Uterus (tissue), 4 donors: ENCODE data around the gene ARHGAP45. TPM values are rescaled to one million over a fixed set of nuclear protein-coding genes. Genes with fewer than 3 reads are reported as not detected.

ENCODE experiments used
- DNase-seq, 2 donors: peaks; one replicate each; pipeline ENCODE4 v3.0.0-alpha.2; 2019 to 2020
- H3K27ac ChIP-seq, 2 donors: fragments of 200-600 bp; sonication (generic); 1 replicate in 1 of 2; 2 replicates in 1 of 2; pipeline ENCODE4 v1.5.1; 2016 to 2018
- H3K27me3 ChIP-seq, 2 donors: fragments of 200-600 bp; sonication (generic); one replicate each; pipeline ENCODE4 v1.5.1; 2018 to 2019; ENCODE audit warnings: control low read depth in 1 of 2
- H3K36me3 ChIP-seq, 2 donors: fragments of 200-600 bp; sonication (generic); one replicate each; pipeline ENCODE4 v1.5.1; 2019; ENCODE audit warnings: control low read depth in 1 of 2
- H3K4me1 ChIP-seq, 2 donors: fragments of 200-600 bp; sonication (generic); one replicate each; pipeline ENCODE4 v1.5.1; 2018 to 2019; ENCODE audit warnings: control low read depth in 1 of 2
- H3K4me3 ChIP-seq, 2 donors: fragments of 200-600 bp; sonication (generic); 1 replicate in 1 of 2; 2 replicates in 1 of 2; pipeline ENCODE4 v1.5.1; 2018 to 2019; ENCODE audit warnings: mild to moderate bottlenecking in 1 of 2
- H3K9me3 ChIP-seq, 2 donors: fragments of 200-600 bp; sonication (generic); one replicate each; pipeline ENCODE4 v1.5.1; 2019; ENCODE audit warnings: control low read depth in 1 of 2
- POLR2A ChIP-seq, 2 donors: fragments of 450-650 bp; IDR thresholded peaks; one replicate each; pipeline ENCODE4 v1.6.1; 2016; ENCODE audit warnings: antibody characterized with exemption in 2 of 2, mild to moderate bottlenecking in 1 of 2, moderate library complexity in 1 of 2
- intact Hi-C: fragments of 100-400 bp; cut with DNase I; formaldehyde crosslinking; loops from one replicate; pipeline ENCODE4 v1.15.1; 2023; ENCODE audit warnings: low total_unique reads
- total RNA-seq, 4 donors: library from RNA; depleted of rRNA in 3 of 4; stranded (reverse); fragments of >200 nt in 3 of 4; gene quantifications; one replicate each; pipeline versions ENCODE4 v1.1.0 to v1.2.4, GENCODE V29; 2014 to 2023
- TF ChIP-seq, protein P1 (sequence below), 4 experiments: fragments of 200-600 bp in 2 of 4; fragments of 450-650 bp in 2 of 4; sonication (generic) in 2 of 4; IDR thresholded peaks; one replicate each; pipeline ENCODE4 v1.5.1; 2016 to 2019; ENCODE audit warnings: antibody characterized with exemption in 4 of 4, mild to moderate bottlenecking in 2 of 4, moderate library complexity in 1 of 4
- donor health status: DM: yes; HTN: yes; CAD: no.

ARHGAP45 gene
- total RNA-seq, 4 donors from 2014 or later, result 4.1 to 154 (median 8.6) TPM

DNA sequence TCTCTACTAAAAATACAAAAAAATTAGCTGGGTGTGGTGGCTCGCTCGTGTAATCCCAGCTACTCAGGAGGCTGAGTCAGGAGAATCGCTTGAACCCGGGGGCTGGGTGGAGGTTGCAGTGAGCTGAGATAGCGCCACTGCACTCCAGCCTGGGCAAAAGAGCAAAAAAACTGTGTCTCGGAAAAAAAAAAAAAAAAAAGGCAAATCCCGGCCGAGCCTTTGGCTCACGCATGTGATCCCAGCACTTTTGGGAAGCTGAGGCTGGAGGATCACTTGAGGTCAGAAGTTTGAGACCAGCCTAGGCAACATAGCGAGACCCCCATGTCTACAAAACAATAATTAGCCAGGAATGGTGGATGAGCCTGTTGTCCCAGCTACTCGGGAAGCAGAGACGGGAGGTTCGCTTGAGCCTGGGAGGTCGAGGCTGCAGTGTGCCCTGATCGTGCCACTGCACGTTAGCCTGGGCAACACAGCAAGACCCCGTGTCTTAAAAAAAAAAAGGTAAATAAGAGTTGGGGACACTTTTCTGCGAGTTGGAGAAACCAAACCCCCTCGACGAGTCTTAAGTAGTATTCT, 36.3 kb downstream of the ARHGAP45 start:
- H3K4me3 ChIP-seq, result peak overlapping the region; percentile 31 to 34
- intact Hi-C loops, result loop anchor here (10.0 kb wide), 1 partner anchor 178 kb away; the partner anchor contains the start of gene ARID3A
- H3K9me3 ChIP-seq, result no peaks in the 10 kb centered on the region
- peaks cover 16 to 19% of the 10 kb centered on the region in 2 donors for H3K4me1 ChIP-seq
- DNase-seq, result no peak
- H3K27ac ChIP-seq, result peak overlapping the region; percentile 91
- no peaks in the 10 kb centered on the region for H3K27me3 ChIP-seq
- H3K36me3 ChIP-seq, result no peaks in the 10 kb centered on the region
- TF ChIP-seq, protein P1, sequence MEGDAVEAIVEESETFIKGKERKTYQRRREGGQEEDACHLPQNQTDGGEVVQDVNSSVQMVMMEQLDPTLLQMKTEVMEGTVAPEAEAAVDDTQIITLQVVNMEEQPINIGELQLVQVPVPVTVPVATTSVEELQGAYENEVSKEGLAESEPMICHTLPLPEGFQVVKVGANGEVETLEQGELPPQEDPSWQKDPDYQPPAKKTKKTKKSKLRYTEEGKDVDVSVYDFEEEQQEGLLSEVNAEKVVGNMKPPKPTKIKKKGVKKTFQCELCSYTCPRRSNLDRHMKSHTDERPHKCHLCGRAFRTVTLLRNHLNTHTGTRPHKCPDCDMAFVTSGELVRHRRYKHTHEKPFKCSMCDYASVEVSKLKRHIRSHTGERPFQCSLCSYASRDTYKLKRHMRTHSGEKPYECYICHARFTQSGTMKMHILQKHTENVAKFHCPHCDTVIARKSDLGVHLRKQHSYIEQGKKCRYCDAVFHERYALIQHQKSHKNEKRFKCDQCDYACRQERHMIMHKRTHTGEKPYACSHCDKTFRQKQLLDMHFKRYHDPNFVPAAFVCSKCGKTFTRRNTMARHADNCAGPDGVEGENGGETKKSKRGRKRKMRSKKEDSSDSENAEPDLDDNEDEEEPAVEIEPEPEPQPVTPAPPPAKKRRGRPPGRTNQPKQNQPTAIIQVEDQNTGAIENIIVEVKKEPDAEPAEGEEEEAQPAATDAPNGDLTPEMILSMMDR (IDR thresholded peaks at IDR 0.05), result no peak
- TF ChIP-seq POLR2A (IDR thresholded peaks at IDR 0.05), result no peak

DNA sequence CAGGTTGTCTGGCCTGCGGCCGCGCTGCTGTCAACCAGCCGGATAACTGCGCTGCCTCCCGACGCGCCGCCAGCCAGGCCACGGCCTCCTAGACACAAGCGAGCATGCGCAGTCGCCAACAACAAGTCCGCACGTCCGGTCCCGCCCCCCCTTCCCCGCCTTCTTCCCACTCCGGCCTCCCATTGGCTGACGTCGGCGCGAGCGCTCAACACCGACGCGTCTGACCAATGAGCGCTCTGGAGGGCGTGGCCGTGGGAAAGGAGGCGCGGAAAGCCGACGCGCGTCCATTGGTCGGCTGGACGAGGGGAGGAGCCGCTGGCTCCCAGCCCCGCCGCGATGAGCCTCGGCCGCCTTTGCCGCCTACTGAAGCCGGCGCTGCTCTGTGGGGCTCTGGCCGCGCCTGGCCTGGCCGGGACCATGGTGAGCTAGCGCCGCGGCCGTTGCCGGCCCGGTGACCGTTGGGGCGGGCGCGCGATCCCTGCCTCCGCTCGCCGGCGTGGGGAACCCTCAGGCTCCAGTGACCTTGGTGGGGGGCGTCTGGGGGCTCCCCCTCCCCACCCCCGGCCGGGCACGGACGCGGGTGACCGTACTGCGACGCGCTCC, 36.8 kb downstream of the ARHGAP45 start, which contains the start of gene GPX4:
TSS of gene GPX4 (plus strand) at position 287 of the 603 bp plus-strand sequence. CDS start at position 337, 50 bp downstream.
- Histone ChIP-seq H3K36me3 (no peaks in the 10 kb centered on the region), H3K9me3 (no peaks in the 10 kb centered on the region), H3K4me3 (peak within 1 kb of the TSS; percentile 57 to 91), H3K27me3 (no peaks in the 10 kb centered on the region), H3K27ac (peak within 1 kb of the TSS; percentile 96 to 100), H3K4me1 (peaks cover 16 to 19% of the 10 kb centered on the region in 2 donors)
- DNase-seq, result peak; percentile 99
- TF ChIP-seq POLR2A (IDR thresholded peaks at IDR 0.05), result peak; percentile 97
- TF ChIP-seq, protein P1 (IDR thresholded peaks at IDR 0.05), result peak in 1 of 4 experiments; percentile 30
- intact Hi-C loops, result loop anchor here (10.0 kb wide), 1 partner anchor 179 kb away; the partner anchor contains the start of gene ARID3A

DNA sequence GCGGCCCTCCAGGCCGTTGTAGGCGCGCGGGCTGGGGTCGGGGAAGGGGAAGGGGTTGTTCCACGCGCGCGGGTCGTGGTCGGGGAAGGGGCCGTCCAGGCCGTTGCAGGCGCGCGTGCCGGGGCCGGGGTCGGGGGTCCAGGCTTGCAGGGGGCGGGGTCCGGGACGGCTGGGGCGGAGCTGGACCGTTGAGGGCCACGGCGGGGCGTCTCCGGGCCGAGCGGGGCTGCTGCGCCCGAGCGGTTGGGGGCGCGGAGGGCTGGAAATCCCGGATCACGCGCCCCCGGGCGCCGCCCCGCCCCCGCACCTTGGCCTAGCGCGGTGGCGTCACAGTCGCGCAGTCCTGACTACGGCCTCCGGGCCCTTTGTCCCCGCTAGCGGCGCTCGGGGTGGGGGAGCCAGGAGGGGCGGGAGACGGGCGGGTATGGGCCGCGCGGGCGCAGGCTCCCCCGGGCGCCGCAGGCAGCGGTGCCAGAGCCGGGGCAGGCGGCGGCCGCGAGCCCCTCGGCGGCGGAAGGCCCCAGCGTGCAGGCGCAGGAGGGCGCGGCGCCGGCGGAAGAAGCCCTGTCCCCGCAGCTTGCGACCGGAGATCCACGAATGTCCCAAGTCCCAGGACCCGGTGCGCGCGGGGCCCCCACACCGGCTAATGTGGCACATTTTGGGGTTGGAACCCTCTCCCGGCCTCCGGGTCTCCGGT, 37.5 kb downstream of the ARHGAP45 start:
- Histone ChIP-seq H3K27me3 (no peaks in the 10 kb centered on the region), H3K4me3 (peak overlapping the region; percentile 57 to 91), H3K4me1 (peaks cover 16 to 19% of the 10 kb centered on the region in 2 donors), H3K9me3 (no peaks in the 10 kb centered on the region), H3K27ac (peak overlapping the region; percentile 96 to 100), H3K36me3 (no peaks in the 10 kb centered on the region)
- TF ChIP-seq POLR2A (IDR thresholded peaks at IDR 0.05), result no peak
- TF ChIP-seq, protein P1 (IDR thresholded peaks at IDR 0.05), result peak in 1 of 4 experiments; percentile 7
- intact Hi-C loops, result loop anchor here (10.0 kb wide), 1 partner anchor 180 kb away; the partner anchor contains the start of gene ARID3A
- DNase-seq, result peak; percentile 70 to 75

DNA sequence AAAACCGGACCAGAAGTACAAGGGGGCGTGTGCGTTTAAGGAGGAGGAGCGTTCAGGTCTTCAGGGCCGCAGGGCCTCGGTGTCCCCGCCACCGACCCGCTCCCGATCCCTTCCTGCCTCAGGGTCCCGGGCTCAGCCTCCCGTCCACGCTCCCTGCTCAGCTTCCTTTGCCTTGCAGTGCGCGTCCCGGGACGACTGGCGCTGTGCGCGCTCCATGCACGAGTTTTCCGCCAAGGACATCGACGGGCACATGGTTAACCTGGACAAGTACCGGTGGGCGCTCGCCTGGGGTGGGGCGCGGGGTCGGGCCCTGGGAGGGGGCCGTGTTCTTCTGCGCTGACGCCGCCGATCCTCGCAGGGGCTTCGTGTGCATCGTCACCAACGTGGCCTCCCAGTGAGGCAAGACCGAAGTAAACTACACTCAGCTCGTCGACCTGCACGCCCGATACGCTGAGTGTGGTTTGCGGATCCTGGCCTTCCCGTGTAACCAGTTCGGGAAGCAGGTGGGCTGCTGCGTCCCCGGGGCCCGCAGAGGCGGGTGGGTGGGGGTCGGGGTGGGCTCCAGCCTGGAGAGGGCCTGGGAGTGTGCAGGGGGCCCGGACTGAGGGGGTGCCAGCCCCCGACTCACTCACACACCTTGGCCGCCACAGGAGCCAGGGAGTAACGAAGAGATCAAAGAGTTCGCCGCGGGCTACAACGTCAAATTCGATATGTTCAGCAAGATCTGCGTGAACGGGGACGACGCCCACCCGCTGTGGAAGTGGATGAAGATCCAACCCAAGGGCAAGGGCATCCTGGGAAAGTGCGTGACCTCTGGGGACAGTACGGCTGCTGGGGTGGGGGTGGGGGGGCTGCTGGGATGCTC, 38.3 kb downstream of the ARHGAP45 start:
- Histone ChIP-seq H3K9me3 (no peaks in the 10 kb centered on the region), H3K4me3 (peak overlapping the region; percentile 57 to 91), H3K36me3 (no peaks in the 10 kb centered on the region), H3K4me1 (peaks cover 16 to 19% of the 10 kb centered on the region in 2 donors), H3K27me3 (no peaks in the 10 kb centered on the region), H3K27ac (peak overlapping the region; percentile 96 to 100)
- intact Hi-C loops, result loop anchor here (10.0 kb wide), 1 partner anchor 180 kb away; the partner anchor contains the start of gene ARID3A
- no peak for DNase-seq
- TF ChIP-seq POLR2A (IDR thresholded peaks at IDR 0.05), result no peak
- TF ChIP-seq, protein P1 (IDR thresholded peaks at IDR 0.05), result no peak
